ENCODE measurements around the gene TMEM174.

The TMEM174 gene

DNA sequence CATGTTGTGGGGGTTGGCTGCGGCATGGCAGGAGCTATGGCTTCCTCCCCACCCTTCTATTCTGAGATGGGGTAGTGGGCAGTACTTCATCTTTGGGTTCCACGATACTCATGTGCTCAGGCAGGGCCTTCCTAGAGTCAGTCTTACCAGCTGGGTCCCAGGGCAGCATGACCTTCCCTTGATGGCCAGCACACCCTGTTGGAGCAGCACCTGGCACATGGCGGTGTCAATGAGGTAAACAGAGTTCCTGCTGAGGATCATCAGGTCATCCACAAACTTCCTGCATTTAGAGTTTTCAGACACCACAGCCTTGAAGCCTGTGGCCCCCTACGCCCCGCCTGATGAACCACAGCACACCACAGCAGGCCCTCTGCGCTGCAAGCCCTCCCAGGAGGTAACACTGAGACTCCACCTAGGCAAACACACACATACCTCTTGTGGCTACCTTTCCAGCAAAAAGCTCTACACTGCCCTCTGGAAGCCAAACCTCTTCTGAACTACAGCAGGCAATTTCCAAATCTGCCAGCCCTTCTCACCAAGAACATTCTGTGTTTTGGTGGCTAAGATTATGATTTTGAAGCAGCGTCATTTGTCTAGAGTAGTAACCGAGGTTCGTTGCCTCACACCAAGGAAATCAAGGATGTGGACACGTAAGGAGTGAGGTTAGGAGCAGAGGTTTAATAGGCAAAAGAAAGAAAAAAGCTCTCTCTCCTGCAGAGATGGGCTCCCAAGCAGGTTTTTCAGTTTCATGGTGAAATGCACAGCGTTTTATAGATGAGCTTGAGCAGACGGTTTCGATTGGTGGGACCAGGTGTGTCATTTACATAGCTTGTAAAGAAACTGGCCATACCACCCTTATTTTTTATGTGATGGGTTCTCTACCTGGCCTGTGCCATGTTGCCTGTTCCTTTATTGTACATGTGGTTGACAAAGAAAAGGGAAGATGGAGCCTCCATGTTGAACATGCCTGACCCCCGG lies 20.3 kb upstream of the TMEM174 start:
- peak; percentile 10 for TF ChIP-seq CTCF (IDR thresholded peaks at IDR 0.05; ENCODE audit: low read depth, low read length)

GRCh38 chr5:73153513-73153912 lies 19.5 kb upstream of the TMEM174 start:
- no peak for TF ChIP-seq CTCF (IDR thresholded peaks at IDR 0.05; ENCODE audit: low read depth, low read length)
- DNase-seq (ENCODE audit: low read depth in 2 of 2): no peak
- no peak overlapping the region for H3K4me3 ChIP-seq (replicated peaks in 1 of 2; ENCODE audit: low read depth in 2 of 2, low read length in 2 of 2)

More for the DNA sequence above, 20.3 kb upstream of the TMEM174 start:
- no peak overlapping the region for H3K4me3 ChIP-seq (replicated peaks in 1 of 2; ENCODE audit: low read depth in 2 of 2, low read length in 2 of 2)
- no peak for DNase-seq (ENCODE audit: low read depth in 2 of 2)

- TF ChIP-seq CTCF (IDR thresholded peaks at IDR 0.05; ENCODE audit: low read depth, low read length): no peak
- H3K4me3 ChIP-seq (replicated peaks in 1 of 2; ENCODE audit: low read depth in 2 of 2, low read length in 2 of 2): no peak overlapping the region
- no peak for DNase-seq (ENCODE audit: low read depth in 2 of 2)
These were observed 18.6 kb upstream of the TMEM174 start for GRCh38 chr5:73154208-73155006.

- DNase-seq (ENCODE audit: low read depth in 2 of 2): no peak
- no peak for TF ChIP-seq CTCF (IDR thresholded peaks at IDR 0.05; ENCODE audit: low read depth, low read length)
- no peak overlapping the region for H3K4me3 ChIP-seq (replicated peaks in 1 of 2; ENCODE audit: low read depth in 2 of 2, low read length in 2 of 2)
These were observed 17.4 kb upstream of the TMEM174 start for GRCh38 chr5:73155271-73156222.

DNA sequence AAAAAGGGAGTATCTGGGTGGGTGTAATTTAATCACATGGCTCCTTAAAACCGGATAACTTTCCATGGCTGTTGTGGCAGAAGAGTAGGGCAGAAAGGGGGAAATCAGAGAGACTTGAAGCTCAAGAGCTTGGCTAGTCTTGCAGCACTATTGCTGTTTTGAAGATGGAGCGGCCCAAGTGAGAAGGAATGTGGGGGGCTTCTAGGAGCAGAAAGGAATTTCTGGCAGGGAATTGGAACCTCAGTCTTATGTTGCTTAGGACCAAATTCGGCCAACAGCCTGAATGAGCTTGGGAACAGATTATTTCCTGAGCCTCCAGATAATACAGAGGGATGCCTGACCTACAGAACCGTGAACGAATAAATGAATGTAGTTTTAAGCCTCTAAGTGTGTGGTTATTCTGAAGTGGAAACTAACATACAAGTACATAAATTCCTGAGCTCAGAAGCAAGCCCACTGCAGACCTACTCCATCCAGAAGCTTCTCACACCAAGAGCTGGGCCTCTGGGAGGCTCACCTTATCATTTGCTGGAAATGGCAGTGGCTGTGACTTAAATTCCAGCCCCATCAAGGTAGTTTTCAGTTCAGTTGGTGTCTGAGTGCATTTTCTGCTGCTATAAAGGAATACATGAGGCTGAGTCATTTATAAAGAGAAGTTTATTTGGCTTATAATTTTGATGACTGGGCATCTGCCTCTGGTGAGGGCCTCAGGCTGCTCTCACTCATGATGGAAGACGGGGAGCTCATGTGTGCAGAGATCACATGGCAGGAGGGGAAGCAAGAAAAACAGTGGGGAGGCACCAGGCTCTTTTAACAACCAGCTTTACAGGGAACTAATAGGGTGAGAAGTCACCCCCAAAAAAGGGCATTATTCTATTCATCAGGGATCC lies 15.3 kb upstream of the TMEM174 start:
- no peak overlapping the region for H3K4me3 ChIP-seq (replicated peaks in 1 of 2; ENCODE audit: low read depth in 2 of 2, low read length in 2 of 2)
- no peak for TF ChIP-seq CTCF (IDR thresholded peaks at IDR 0.05; ENCODE audit: low read depth, low read length)
- no peak for DNase-seq (ENCODE audit: low read depth in 2 of 2)

All from cardiac fibroblast (primary cell).